HG02763 (cell line): Measurements from ENCODE around the gene KLF2.

Source experiments
- ATAC-seq: cut with Tn5 transposase; IDR thresholded peaks from one replicate; pipeline ENCODE4 v1.9.1; 2021; ENCODE audit warnings: mild to moderate bottlenecking, moderate library complexity; ENCODE audit not compliant: unreplicated experiment

KLF2 gene

GRCh38 chr19:16306728-16307402 is 17.8 kb upstream of the KLF2 start:
- ATAC-seq = no peak

GRCh38 chr19:16308081-16308480 is 16.5 kb upstream of the KLF2 start:
- ATAC-seq = no peak

- no peak for ATAC-seq
Observed at GRCh38 chr19:16309643-16310042, 15.0 kb upstream of the KLF2 start.

GRCh38 chr19:16315825-16316505 is 8.7 kb upstream of the KLF2 start:
- no peak for ATAC-seq

GRCh38 chr19:16316506-16316882 is 8.1 kb upstream of the KLF2 start:
- ATAC-seq = no peak

GRCh38 chr19:16319481-16319880 is 5.1 kb upstream of the KLF2 start:
- ATAC-seq = no peak

GRCh38 chr19:16320987-16321386 is 3.6 kb upstream of the KLF2 start:
- no peak for ATAC-seq

- peak; percentile 8 for ATAC-seq
Observed at GRCh38 chr19:16325161-16325527, 518 bp downstream of the KLF2 start.

- ATAC-seq = no peak
Observed at GRCh38 chr19:16325641-16326400, 1.2 kb downstream of the KLF2 start.

- ATAC-seq = no peak
Observed at GRCh38 chr19:16326401-16327168, 2.0 kb downstream of the KLF2 start.

GRCh38 chr19:16327169-16327475 is 2.5 kb downstream of the KLF2 start:
- no peak for ATAC-seq

GRCh38 chr19:16327501-16327900 is 2.9 kb downstream of the KLF2 start:
- ATAC-seq = no peak

- ATAC-seq = no peak
Observed at GRCh38 chr19:16327911-16328823, 3.5 kb downstream of the KLF2 start.

GRCh38 chr19:16328824-16329482 is 4.3 kb downstream of the KLF2 start:
- ATAC-seq = no peak

GRCh38 chr19:16330368-16330801 is 5.8 kb downstream of the KLF2 start:
- peak; percentile 57 for ATAC-seq

GRCh38 chr19:16330806-16331690 is 6.4 kb downstream of the KLF2 start:
- no peak for ATAC-seq

GRCh38 chr19:16333001-16333586 is 8.5 kb downstream of the KLF2 start:
- ATAC-seq = no peak

- no peak for ATAC-seq
Observed at GRCh38 chr19:16334411-16334810, 9.8 kb downstream of the KLF2 start.
